Activated gamma-delta T cell (primary cell): Measurements from ENCODE around the gene GATA3.

Experiments used
- DNase-seq: peaks from one replicate; lab custom pipeline; 2025; lab: John Stamatoyannopoulos, UW

Gene GATA3

DNA sequence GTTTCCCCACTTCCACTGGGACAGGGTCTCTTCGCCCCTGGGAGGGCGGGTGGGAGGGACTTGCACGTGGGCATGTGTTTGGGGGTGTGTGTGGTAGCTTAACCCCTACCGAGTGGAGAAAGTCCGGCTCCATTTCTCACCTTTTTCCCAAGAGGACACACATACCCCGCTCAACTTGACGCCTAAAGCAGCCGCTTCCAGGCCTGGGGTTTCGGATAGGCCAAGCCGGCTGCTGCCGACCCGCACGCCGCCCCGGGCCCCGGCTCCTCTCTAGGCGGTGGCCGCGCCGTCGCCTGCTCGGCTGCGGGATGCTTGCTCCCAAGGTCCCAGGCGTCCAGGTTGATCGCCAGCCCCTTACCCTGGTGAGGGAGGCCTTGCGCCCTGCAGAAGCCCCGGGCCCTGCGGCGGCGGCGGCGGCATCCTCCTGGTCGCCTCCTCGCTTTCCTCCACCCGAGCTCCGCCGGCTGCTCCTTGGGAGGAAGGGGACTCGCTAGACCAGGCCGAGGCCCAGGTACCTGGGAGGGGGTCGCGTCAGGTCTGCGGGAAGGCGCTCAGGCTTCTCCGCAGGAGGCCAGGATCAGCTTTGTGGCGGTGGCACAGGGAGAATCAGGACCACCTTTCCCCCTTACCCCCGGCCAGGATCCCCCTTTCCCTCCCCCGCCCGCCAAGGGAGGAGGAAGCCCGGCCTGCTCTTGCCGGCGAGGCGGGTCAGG lies 3.2 kb upstream of the GATA3 start:
- DNase-seq: no peak

DNA sequence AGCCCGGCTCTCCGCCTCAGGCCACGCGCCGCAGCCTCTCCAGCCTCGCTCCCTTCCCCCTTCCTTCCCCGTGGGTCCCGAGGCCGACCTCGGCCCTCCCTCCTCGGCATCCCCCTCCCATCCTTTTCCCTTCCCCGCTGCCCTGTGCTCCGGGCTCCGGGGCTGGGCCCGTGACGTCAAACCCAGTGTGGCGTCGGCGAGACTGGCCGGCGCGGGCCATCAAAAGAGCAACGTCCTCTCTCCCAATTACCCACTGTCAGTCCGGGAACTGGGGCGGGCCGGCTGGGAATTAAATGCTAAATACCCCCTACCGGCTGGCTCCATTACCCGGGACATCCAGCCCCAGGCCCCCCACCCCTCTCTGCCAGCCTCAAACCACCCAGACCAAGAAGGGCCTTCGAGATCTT lies 2.6 kb upstream of the GATA3 start:
- DNase-seq: no peak

DNA sequence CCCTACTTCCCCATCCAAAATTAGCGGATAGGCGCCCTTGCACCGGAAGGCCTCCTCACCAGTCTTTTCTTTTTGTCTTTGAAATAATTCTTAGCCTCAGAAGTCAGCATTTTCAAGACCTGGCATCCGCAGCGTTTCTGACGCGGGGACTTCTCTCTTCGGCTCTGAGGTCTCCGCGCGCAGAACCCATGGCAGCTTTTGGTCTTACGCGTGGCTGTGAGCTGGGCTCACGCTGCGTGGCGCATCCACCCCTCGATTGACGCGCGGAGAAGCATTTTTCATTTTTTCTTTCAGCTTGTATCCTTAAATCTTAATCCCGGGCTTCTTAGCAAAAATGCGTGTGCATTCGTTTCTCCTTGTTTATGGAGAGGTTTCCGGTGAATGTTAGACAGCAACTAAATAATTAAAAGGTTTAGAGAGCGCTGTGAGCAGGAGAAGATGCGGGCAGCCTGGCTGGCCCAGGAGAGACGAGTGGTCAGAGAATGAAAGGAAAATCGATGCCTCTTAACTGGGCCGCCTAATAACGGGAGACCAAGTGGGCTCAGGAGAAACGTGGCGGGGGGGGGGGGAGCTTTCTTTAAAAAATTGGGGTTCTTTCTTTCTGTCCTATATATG lies 2.0 kb upstream of the GATA3 start:
- no peak for DNase-seq

DNA sequence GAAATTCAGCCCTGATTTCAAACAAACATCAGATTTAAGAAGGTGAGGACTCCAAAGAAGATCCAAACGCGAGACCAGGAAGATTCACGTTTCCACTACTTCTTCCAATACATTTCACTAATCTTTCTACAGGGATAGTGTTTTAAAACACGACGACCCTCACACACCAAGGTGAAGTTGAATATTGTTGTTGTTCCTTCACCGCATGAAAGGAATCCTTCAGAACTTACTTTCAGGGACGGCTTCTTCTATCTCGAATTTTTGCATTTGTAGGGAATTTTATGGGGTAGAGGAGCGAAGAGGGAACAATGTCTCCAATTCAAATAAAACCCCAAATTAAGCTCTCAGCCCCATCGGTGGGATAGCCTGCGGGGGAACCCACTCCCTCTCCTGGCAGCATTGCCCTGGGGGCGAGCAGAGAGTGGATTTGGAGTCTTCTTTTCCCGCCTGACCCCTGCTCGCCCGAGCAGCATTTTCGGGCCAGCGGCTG lies 1.5 kb upstream of the GATA3 start:
- DNase-seq: no peak

DNA sequence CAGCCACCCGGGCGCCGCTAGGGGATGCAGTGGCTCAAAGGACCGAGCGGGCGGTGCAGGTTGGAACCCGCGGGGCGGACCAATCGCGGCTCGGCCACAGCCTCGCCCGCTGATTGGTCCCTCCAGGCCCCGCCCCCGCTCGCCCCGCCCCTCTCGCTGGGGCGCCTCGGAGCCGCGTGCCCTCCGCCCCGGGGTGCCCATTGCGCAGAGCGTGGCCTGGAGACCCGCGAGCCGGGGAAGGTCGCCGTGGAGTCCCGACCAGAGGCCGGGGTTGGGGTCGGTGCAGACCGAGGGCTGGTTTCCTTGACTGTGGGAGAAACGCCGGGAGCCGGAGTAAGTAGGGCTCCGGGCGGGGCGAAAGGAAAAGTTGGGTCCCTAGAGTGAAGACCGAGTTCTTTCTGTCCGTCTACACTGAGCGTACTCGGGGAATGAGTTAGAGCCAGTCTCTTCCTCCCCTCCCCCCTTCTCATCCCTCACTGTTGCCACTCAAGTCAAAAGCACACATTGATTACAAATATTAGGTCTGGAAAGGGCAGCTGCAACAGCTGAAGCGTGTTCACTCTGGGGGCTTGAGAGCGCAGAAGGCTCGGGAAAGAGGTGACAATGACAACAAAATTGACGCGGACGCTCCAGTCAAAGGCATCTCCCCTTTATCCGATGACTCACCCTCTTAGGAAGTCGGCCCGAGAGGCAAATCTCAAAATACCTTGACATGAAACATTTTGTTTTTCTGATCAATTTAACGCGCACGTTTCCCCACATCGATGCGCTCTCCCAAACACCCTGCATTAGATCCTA lies 843 bp upstream of the GATA3 start:
- peak; percentile 86 for DNase-seq

DNA sequence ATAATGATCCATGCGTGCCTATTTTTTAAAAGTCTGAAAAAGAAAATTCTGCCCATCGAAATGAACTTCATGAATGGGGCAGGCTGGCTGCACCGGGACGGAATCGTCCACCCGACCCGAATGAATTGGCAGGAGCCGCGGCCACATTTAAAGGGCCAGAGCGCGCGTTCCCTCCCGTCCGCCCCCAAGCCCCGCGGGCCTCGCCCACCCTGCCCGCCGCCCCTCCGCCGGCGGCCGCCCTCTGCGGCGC lies 319 bp upstream of the GATA3 start:
- no peak for DNase-seq

DNA sequence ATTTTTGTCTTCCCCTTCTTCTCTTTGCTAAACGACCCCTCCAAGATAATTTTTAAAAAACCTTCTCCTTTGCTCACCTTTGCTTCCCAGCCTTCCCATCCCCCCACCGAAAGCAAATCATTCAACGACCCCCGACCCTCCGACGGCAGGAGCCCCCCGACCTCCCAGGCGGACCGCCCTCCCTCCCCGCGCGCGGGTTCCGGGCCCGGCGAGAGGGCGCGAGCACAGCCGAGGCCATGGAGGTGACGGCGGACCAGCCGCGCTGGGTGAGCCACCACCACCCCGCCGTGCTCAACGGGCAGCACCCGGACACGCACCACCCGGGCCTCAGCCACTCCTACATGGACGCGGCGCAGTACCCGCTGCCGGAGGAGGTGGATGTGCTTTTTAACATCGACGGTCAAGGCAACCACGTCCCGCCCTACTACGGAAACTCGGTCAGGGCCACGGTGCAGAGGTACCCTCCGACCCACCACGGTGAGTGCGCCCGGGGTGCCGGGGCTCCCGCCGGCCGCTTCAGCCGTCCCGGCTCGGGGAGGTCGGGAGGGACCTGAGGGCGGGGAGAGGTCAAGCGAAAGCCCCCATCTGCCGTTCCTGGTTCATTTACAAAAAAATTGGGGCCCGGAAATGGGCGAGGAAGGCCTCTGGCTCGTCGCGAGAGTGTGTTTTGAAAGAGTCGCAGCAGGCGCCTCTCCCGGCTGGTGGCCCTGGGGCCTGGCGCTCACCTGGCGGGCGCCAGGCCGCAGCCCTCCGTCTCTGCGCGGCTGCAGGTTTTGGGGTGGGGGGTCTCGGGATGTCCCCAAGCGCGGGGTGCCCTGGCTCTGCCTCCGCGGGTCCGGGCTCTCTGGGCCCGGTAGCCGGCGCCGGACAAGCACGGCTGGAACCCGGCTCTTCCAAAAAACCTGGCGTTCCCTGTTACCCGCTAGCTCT lies 1.2 kb downstream of the GATA3 start:
- peak; percentile 31 for DNase-seq

DNA sequence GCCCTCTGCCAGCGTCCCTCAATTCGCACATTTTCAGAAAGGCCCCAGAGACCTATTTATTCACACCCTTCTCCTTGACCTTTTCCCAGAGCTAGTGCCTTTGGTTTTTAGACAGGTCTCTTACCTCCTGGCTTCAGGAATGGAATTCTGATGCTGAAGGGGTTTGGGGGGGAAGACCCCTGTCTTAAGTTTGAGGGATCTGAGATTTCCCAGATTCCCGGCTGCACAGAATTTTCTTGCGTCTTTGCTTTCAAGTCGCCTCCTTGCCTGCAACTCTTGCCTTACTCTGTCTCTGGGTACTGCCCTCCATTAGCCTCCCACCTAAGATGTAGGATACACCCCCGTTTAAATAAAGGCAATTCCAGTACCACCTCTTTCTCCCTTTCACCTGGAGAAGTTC lies 1.9 kb downstream of the GATA3 start:
- no peak for DNase-seq

DNA sequence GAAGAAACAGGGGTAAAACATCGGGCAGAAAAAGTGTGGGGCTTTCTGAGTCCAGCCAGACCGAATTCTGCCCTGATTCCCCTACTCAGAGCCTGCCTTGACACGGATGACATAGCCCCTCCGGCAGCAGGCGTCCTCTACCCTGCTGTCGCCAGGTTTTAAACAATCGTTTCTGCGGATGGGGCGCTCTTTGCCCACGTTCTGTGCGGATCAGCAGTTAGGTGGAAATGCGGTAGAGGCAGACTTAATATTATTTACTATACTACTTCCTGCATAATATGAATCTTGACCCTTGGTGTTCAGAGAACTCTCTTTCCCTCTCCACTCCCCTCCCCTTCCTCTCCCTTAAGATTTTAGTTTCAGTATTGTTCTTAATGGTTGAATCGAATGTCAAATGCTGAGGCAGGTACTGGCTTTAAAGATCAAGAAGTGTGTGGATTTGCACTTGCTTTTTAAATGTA lies 2.4 kb downstream of the GATA3 start:
- DNase-seq: no peak

DNA sequence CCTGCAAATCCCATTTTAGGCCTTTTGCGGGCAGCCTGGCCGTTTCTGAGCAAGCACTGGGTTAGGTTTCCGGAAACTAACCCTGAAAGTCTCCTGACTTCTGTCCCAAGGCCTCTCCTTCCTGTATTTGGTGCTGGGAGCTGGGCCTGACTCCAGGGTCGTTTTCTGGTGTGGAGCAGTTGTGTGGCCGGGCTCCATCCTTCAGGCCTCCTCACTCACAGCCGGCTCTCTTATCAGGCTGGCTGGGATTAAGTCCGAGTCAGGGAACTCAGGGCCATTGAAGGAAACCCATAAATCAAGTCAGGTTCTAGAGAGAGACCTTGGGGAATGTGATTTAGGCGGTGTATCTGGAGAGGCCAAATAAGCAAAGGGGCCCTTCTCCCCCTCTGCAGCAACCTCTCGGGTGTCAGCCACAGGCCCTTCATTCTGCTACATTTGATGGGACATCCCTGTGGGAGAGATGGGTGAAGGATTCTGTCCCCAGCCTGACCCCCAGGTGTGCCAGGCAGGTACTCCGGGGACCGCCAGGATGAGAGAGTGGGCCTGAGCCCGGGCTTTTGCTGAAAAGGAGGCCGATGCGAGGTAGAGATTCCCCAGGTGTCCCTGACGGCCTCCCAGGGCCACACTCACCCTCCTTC lies 3.3 kb downstream of the GATA3 start:
- DNase-seq: no peak

DNA sequence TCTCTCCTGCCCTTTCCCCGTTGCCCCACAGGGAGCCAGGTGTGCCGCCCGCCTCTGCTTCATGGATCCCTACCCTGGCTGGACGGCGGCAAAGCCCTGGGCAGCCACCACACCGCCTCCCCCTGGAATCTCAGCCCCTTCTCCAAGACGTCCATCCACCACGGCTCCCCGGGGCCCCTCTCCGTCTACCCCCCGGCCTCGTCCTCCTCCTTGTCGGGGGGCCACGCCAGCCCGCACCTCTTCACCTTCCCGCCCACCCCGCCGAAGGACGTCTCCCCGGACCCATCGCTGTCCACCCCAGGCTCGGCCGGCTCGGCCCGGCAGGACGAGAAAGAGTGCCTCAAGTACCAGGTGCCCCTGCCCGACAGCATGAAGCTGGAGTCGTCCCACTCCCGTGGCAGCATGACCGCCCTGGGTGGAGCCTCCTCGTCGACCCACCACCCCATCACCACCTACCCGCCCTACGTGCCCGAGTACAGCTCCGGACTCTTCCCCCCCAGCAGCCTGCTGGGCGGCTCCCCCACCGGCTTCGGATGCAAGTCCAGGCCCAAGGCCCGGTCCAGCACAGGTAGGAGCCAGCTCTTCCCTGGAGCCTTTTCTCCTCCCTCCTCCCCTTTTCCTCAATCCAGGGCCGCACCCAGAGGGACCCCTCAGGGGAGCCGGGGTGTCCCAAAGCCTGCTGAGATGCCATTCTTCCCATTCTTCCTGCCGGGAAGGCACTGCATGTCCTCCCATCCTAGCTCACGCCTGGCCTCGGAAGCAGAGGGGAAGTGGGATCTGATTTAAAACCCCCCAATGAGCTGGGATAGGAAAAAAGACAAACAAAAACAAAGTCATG lies 4.0 kb downstream of the GATA3 start:
- no peak for DNase-seq

DNA sequence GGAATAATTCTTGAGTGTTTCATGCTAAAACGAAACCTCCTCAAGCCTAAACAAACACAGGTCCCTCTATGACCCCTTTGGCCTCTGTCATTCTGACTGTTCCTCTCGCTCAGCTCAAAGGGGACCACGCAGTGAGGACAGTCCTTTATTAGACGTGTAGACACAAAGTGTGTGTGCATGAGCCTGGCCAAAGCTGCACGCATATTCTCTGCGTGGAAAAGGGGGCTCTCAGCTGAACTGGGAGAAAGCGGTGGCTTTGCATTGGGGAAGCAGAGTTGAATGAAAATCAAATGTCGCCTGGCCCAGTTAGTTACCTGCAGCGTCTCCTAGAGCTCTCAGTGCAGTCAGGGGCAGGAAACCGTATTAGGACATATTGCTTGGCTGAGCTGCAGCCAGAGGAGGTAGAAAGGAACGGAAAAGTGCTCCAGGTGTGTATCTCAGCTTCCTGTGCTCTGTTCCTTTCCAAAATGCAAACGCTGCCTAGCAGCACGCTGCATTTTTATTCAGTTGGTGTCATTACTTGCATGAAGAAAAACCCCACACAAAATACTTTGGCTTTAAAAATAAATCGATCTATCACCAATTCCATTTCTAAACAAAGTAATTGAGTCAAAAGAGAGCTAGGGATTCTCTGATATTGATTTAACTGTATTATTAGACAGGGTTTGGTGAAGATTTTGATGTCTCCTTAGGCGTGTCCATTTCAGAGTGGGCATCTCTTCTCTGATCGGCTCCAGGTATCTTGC lies 4.9 kb downstream of the GATA3 start:
- DNase-seq: no peak

DNA sequence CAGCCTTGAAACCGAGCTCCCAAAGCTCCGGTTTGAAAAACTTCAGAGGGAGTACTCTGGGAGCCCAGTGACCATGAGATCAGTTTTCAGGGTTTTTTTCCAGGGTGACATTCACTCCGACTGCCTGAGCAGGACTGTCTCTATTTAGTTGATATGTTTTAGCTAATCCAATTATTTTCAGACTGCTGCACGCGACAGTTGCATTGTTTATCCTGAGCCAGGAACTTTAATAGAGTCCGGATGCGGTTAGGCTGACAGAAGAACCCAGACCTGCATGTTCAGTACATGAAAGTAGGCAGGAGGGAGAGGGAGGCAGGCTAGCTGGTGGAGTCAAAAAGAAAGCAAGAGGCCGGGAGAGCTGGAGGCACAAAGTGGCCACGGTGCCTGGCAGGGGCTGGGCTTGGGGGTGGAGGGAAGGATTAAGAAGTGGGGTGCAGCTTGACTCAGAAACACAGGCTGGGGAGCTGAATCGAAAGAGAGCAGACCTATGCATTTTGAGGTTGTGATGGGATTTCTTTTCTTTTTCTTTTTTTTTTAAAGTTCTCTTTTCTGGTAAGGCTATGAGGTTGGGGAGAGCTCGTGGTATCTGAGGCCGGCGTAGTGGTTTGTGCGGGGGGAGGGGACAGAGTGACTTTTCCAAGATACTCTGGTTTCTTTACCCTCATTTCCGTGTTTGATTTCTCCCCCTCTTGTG lies 5.7 kb downstream of the GATA3 start:
- no peak for DNase-seq

DNA sequence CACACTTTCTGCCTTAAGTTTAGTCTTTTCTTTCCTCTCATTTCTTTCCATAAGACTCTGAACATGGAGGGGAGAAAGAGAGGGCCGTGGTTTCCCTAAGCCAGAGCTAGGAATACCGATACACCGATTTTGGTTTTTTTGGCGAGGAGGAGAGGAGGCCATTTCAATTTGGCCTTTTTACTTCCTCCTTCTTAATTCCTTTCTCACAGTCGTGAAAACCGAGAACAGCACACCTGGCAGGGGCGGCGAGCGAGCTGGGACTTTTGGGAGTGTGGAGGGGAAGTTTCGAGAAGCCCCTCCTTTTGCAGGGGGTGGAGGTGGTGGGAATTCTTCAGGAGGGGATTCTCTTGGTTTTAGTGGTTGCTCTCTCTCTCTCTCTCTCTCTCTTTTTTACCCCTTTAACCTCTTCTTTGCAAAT lies 6.2 kb downstream of the GATA3 start:
- no peak for DNase-seq

DNA sequence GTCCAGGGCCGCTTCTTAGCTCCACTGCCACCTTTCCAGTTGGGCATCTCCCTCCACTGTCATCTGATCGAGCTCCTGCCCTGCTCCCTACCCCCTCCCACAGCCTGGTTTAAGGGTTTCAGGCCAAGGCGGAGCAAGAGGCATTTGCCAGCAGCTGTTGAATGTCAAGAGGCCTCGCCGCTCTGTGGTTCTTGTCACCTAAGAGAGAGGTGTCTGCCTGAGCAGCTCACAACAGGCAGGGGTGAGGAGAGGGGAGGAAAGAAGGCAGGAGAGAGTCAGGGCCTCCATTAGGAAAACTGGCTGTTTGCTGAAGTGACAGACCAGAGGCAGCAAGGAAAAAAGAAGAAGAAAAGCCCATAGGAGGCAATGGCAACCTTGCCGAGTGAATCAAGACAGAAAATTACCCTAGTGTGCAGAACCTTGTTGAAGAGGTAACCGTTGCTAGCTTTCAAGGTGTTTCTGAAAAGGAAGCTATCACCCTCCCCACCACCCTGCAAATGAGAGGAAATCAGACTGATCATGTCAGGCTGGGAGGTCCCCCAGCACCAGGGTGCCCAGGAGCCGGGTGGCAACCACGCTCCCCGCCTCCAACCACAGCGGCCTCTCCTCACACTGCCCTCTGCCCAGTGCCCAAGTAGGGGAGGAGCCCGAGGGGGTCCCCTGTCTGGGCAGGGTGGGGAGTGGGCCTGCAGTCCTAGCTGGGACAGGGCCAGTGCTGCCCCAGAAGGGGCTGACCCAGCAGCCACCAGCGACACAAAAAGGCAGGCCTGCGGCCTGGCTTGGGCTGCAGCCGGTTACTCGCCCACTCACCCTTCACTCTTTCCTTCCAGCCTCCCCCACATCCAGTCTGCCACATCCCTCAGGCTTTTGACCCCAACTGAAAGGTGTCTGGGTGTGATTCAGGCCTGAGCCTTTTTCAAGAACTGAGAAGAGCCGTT lies 7.1 kb downstream of the GATA3 start:
- peak; percentile 52 for DNase-seq

DNA sequence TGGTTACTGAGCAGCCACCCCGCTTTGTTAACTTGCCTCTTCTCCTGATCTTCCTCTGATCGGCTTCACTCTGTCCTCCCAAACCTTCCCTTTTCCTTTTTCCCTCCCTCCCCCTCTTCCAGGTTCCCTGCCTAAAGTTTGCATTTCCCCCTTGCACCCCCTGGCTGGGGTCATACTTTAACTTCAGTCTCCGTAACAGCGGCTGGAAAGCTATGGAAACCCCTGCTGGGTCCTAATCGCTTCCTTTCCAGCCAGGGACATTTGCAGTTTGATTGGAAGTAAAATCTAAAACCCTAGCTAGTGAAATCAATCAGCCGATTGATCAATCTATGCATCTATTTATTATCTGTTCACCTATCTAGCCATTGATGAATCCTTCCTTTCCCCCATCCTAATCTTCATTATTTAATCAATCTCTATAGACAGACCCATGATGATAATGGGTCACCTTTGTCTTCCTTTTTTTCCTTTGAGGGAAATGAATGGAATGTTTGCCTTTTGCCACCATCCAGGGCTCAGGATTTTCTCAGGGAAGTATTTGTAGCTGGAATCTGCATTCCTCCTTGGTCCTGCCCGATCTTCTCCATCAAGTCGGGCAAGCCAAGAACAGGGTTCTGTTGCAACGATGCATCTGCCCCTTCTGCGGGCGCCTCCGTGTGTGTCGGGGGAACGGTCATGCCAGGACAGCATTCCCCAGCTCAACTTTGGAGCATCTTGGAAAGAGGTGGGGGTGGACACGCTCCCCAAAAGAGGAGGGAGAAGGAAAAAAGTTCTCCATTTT lies 8.8 kb downstream of the GATA3 start:
- DNase-seq: no peak

DNA sequence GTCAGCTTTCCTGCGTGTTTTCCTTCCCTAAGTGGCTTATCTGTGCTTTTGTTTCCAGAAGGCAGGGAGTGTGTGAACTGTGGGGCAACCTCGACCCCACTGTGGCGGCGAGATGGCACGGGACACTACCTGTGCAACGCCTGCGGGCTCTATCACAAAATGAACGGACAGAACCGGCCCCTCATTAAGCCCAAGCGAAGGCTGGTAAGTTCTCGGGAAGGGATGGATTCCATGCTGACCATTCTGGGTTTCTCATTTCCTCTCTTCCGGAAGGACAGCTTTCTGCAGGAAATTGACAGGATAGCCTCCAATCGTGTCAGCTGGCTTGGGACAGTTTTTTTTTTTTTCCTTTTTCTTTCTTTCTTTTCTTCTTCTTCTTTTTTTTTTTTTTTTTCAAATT lies 9.4 kb downstream of the GATA3 start:
- DNase-seq: no peak
